ENCODE results near the gene CNTNAP5. TPM values are rescaled to one million over a fixed set of nuclear protein-coding genes. Genes with fewer than 3 reads are reported as not detected.

CNTNAP5 gene
- total and polyA plus RNA-seq, 4 donors, result not detected

DNA sequence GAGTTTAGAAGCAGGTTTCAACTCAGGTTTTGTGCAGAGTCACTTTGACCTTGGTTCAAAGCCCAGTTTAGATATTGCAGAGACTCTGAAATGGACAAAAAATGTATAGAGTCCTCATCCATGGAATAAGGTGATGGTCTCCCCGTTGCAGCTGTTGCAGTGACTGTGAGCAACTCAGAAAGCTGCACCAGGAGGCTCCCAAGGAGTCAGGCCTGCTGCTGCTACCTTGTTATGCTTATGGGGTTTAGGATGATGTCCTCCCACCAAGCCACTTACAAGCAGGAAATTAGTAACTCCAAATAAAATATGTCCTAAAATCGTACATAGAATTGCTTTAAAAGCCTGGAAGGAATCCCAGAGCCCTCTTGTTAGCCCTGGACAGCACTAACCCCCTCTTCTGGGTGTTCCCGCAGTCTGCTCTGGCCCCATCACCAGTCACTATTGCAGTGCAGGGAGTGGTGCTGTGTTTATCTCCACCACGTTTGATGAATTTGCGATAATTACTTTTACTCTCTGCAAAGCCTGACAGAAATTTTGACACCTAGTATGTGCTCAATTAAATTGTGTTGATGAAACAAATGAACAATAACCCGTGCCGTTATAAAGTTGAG is 189.0 kb downstream of the CNTNAP5 start:
- TF ChIP-seq ATF3 (IDR thresholded peaks at IDR 0.05), result no peak
- TF ChIP-seq, protein P1, sequence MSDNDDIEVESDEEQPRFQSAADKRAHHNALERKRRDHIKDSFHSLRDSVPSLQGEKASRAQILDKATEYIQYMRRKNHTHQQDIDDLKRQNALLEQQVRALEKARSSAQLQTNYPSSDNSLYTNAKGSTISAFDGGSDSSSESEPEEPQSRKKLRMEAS (IDR thresholded peaks at IDR 0.05), result no peak
- TF ChIP-seq SP1 (IDR thresholded peaks at IDR 0.05), result no peak
- TF ChIP-seq, protein P2, sequence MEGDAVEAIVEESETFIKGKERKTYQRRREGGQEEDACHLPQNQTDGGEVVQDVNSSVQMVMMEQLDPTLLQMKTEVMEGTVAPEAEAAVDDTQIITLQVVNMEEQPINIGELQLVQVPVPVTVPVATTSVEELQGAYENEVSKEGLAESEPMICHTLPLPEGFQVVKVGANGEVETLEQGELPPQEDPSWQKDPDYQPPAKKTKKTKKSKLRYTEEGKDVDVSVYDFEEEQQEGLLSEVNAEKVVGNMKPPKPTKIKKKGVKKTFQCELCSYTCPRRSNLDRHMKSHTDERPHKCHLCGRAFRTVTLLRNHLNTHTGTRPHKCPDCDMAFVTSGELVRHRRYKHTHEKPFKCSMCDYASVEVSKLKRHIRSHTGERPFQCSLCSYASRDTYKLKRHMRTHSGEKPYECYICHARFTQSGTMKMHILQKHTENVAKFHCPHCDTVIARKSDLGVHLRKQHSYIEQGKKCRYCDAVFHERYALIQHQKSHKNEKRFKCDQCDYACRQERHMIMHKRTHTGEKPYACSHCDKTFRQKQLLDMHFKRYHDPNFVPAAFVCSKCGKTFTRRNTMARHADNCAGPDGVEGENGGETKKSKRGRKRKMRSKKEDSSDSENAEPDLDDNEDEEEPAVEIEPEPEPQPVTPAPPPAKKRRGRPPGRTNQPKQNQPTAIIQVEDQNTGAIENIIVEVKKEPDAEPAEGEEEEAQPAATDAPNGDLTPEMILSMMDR (IDR thresholded peaks at IDR 0.05; ENCODE audit: low read depth, low read length, missing input control), result no peak
- TF ChIP-seq JUND (IDR thresholded peaks at IDR 0.05), result no peak
- TF ChIP-seq YY1 (IDR thresholded peaks at IDR 0.05), result no peak
- TF ChIP-seq HNF4G (IDR thresholded peaks at IDR 0.05), result no peak
- TF ChIP-seq FOXA2 (IDR thresholded peaks at IDR 0.05), result no peak
- no peak for TF ChIP-seq ZBTB33 (IDR thresholded peaks at IDR 0.05)
- no peak for TF ChIP-seq FOXA1 (IDR thresholded peaks at IDR 0.05)
- no peak for TF ChIP-seq NR2F2 (IDR thresholded peaks at IDR 0.05)
- no peak for TF ChIP-seq GABPA (IDR thresholded peaks at IDR 0.05 in 1 of 2, conservative IDR thresholded peaks at IDR 0.05 in 1 of 2)
- TF ChIP-seq TAF1 (conservative IDR thresholded peaks at IDR 0.05), result no peak
- no peak for TF ChIP-seq REST (IDR thresholded peaks at IDR 0.05)
- TF ChIP-seq HNF4A (conservative IDR thresholded peaks at IDR 0.05), result no peak
- TF ChIP-seq EGR1 (IDR thresholded peaks at IDR 0.05; ENCODE audit: low read depth in 2 of 2), result no peak
- no peak for TF ChIP-seq RAD21 (IDR thresholded peaks at IDR 0.05)
- no peak for TF ChIP-seq RXRA (IDR thresholded peaks at IDR 0.05)
- no peak overlapping the region for H3K4me3 ChIP-seq (ENCODE audit: low read depth in 1 of 3, low read length in 3 of 3)
- no peak for DNase-seq (ENCODE audit: low spot score)

More for the DNA sequence above, 189.0 kb downstream of the CNTNAP5 start:
- H3K4me1 ChIP-seq (ENCODE audit: control insufficient read depth in 4 of 4, insufficient read depth in 4 of 4, low read length in 3 of 4), result no peaks in the 10 kb centered on the region
- H3K9me3 ChIP-seq (ENCODE audit: control insufficient read depth in 4 of 4, low read length in 3 of 4), result no peaks in the 10 kb centered on the region
- H3K27me3 ChIP-seq (ENCODE audit: control insufficient read depth in 4 of 4, insufficient read depth in 4 of 4, low read length in 3 of 4), result peaks cover 0 to 2% (median 0%) of the 10 kb centered on the region in 4 donors
- 62% methylated on average over 7 of the region's 7 CpGs for WGBS
- no peak overlapping the region for H3K9ac ChIP-seq (ENCODE audit: low read depth in 1 of 2, low read length in 2 of 2)
- no peak overlapping the region for H3K27ac ChIP-seq (ENCODE audit: low read depth in 1 of 2, low read length in 2 of 2)
- H3K36me3 ChIP-seq (ENCODE audit: control insufficient read depth in 4 of 4, insufficient read depth in 3 of 4, low read depth in 1 of 4, low read length in 3 of 4), result no peaks in the 10 kb centered on the region
